Measurements from ENCODE around the gene FRRS1L. TPM values are rescaled to one million over a fixed set of nuclear protein-coding genes. Genes with fewer than 3 reads are reported as not detected.
A peak's percentile ranks its signal among the peaks of the same experiment; 100 is the strongest.

FRRS1L gene
- total RNA-seq, 1 experiment from 2014 or later: not detected

- TF ChIP-seq CTCF (IDR thresholded peaks at IDR 0.05; ENCODE audit: unreplicated experiment): peak; percentile 22
- DNase-seq: peak; percentile 25
- Mint-ChIP-seq H3K27ac (ENCODE audit: unreplicated experiment) (no peak overlapping the region), H3K36me3 (ENCODE audit: insufficient read depth, unreplicated experiment) (no peaks in the 10 kb centered on the region), H3K27me3 (ENCODE audit: unreplicated experiment) (no peaks in the 10 kb centered on the region), H3K4me1 (ENCODE audit: low read depth, unreplicated experiment) (no peaks in the 10 kb centered on the region), H3K9me3 (ENCODE audit: low read depth, unreplicated experiment) (no peaks in the 10 kb centered on the region), H3K4me3 (ENCODE audit: low read depth, unreplicated experiment) (no peak overlapping the region)
- CTCF ChIA-PET: no interaction called here
- no TSS peak for BruUV-seq (replicated peaks)
- intact Hi-C loops (cut with micrococcal nuclease; ENCODE audit: unreplicated experiment): no loop called here
These were observed 23.0 kb downstream of the FRRS1L start for GRCh38 chr9:109143881-109144562.

GRCh38 chr9:109141375-109141774 is 25.7 kb downstream of the FRRS1L start:
- Mint-ChIP-seq H3K27me3 (ENCODE audit: unreplicated experiment) (no peaks in the 10 kb centered on the region), H3K27ac (ENCODE audit: unreplicated experiment) (no peak overlapping the region), H3K4me3 (ENCODE audit: low read depth, unreplicated experiment) (no peak overlapping the region), H3K9me3 (ENCODE audit: low read depth, unreplicated experiment) (no peaks in the 10 kb centered on the region), H3K4me1 (ENCODE audit: low read depth, unreplicated experiment) (no peaks in the 10 kb centered on the region), H3K36me3 (ENCODE audit: insufficient read depth, unreplicated experiment) (no peaks in the 10 kb centered on the region)
- intact Hi-C loops (cut with micrococcal nuclease; ENCODE audit: unreplicated experiment): no loop called here
- TF ChIP-seq CTCF (IDR thresholded peaks at IDR 0.05; ENCODE audit: unreplicated experiment): no peak
- no TSS peak for BruUV-seq (replicated peaks)
- CTCF ChIA-PET: no interaction called here
- no peak for DNase-seq

GRCh38 chr9:109139851-109140250 is 27.2 kb downstream of the FRRS1L start:
- no peaks in the 10 kb centered on the region for H3K36me3 Mint-ChIP-seq (ENCODE audit: insufficient read depth, unreplicated experiment)
- no peaks in the 10 kb centered on the region for H3K9me3 Mint-ChIP-seq (ENCODE audit: low read depth, unreplicated experiment)
- CTCF ChIA-PET: no interaction called here
- intact Hi-C loops (cut with micrococcal nuclease; ENCODE audit: unreplicated experiment): no loop called here
- no peak overlapping the region for H3K4me3 Mint-ChIP-seq (ENCODE audit: low read depth, unreplicated experiment)
- no peak for DNase-seq
- H3K27me3 Mint-ChIP-seq (ENCODE audit: unreplicated experiment): no peaks in the 10 kb centered on the region
- TF ChIP-seq CTCF (IDR thresholded peaks at IDR 0.05; ENCODE audit: unreplicated experiment): no peak
- no peaks in the 10 kb centered on the region for H3K4me1 Mint-ChIP-seq (ENCODE audit: low read depth, unreplicated experiment)
- BruUV-seq (replicated peaks): no TSS peak
- H3K27ac Mint-ChIP-seq (ENCODE audit: unreplicated experiment): no peak overlapping the region

- no peaks in the 10 kb centered on the region for H3K27me3 Mint-ChIP-seq (ENCODE audit: unreplicated experiment)
- H3K27ac Mint-ChIP-seq (ENCODE audit: unreplicated experiment): no peak overlapping the region
- intact Hi-C loops (cut with micrococcal nuclease; ENCODE audit: unreplicated experiment): no loop called here
- CTCF ChIA-PET: no interaction called here
- H3K36me3 Mint-ChIP-seq (ENCODE audit: insufficient read depth, unreplicated experiment): no peaks in the 10 kb centered on the region
- no peak for DNase-seq
- no TSS peak for BruUV-seq (replicated peaks)
- TF ChIP-seq CTCF (IDR thresholded peaks at IDR 0.05; ENCODE audit: unreplicated experiment): no peak
- no peaks in the 10 kb centered on the region for H3K9me3 Mint-ChIP-seq (ENCODE audit: low read depth, unreplicated experiment)
- no peak overlapping the region for H3K4me3 Mint-ChIP-seq (ENCODE audit: low read depth, unreplicated experiment)
- no peaks in the 10 kb centered on the region for H3K4me1 Mint-ChIP-seq (ENCODE audit: low read depth, unreplicated experiment)
These were observed 28.6 kb downstream of the FRRS1L start for GRCh38 chr9:109138421-109138820.
